Fibroblast of lung (primary cell): ENCODE measurements around the gene ERCC1. TPM values are rescaled to one million over a fixed set of nuclear protein-coding genes. Genes with fewer than 3 reads are reported as not detected.

Experiments
- DNase-seq, 2 donors: peaks; one replicate each; pipeline versions ENCODE4 v3.0.0 to v3.0.0-alpha.2; 2010; ENCODE audit warnings: low read depth in 2 of 2
- H2AFZ ChIP-seq: 2 replicates; pipeline ENCODE4 v1.5.1; 2012; ENCODE audit warnings: low read length, control low read depth, inconsistent platforms
- H3K27ac ChIP-seq: 2 replicates; pipeline ENCODE4 v1.5.1; 2011; ENCODE audit warnings: low read length, control low read depth; ENCODE audit not compliant: insufficient read depth
- H3K27me3 ChIP-seq: 2 replicates; pipeline ENCODE4 v1.5.1; 2011; ENCODE audit warnings: mild to moderate bottlenecking, low read length; ENCODE audit not compliant: control insufficient read depth, insufficient read depth
- H3K36me3 ChIP-seq: 2 replicates; pipeline ENCODE4 v1.5.1; 2011; ENCODE audit warnings: low read length; ENCODE audit not compliant: control insufficient read depth, insufficient read depth
- H3K4me1 ChIP-seq: 2 replicates; pipeline ENCODE4 v1.5.1; 2011; ENCODE audit warnings: low read length; ENCODE audit not compliant: control insufficient read depth, insufficient read depth; ENCODE audit errors: extremely low read depth
- H3K4me2 ChIP-seq: 2 replicates; pipeline ENCODE4 v1.5.1; 2011; ENCODE audit warnings: low read length, control low read depth; ENCODE audit not compliant: insufficient read depth; ENCODE audit errors: extremely low read depth
- H3K4me3 ChIP-seq, 4 experiments: fragments of 200-600 bp in 1 of 4; sonication (generic) in 1 of 4; replicated peaks in 1 of 4; 2 replicates each; pipeline ENCODE4 v1.5.1; 2011 to 2016; ENCODE audit warnings: low read length in 4 of 4, low read depth in 3 of 4, mild to moderate bottlenecking in 3 of 4, control low read depth in 2 of 4, inconsistent platforms in 1 of 4, mixed read lengths in 1 of 4; ENCODE audit not compliant: insufficient read depth in 1 of 4; ENCODE audit errors: control extremely low read depth in 1 of 4
- H3K79me2 ChIP-seq: 2 replicates; pipeline ENCODE4 v1.5.1; 2012; ENCODE audit warnings: mild to moderate bottlenecking, low read length, inconsistent platforms; ENCODE audit not compliant: control insufficient read depth, insufficient read depth
- H3K9ac ChIP-seq: 2 replicates; pipeline ENCODE4 v1.5.1; 2011; ENCODE audit warnings: mild to moderate bottlenecking, low read length, control low read depth; ENCODE audit not compliant: insufficient read depth
- H3K9me3 ChIP-seq: 2 replicates; pipeline ENCODE4 v1.5.1; 2012; ENCODE audit warnings: low read depth, low read length; ENCODE audit not compliant: control insufficient read depth, insufficient read depth
- H4K20me1 ChIP-seq: 2 replicates; pipeline ENCODE4 v1.5.1; 2011; ENCODE audit warnings: low read length; ENCODE audit not compliant: control insufficient read depth, insufficient read depth; ENCODE audit errors: extremely low read depth
- EZH2 ChIP-seq: IDR thresholded peaks from 2 replicates; pipeline ENCODE4 v1.5.1; 2012; ENCODE audit warnings: low read length, control low read depth, mild to moderate bottlenecking; ENCODE audit errors: missing control alignments
- polyA plus RNA-seq, 2 donors: library from polyadenylated mRNA; depleted of rRNA in 1 of 2; stranded (reverse) in 1 of 2; unstranded in 1 of 2; fragments of >200 nt; gene quantifications; 2 replicates each; pipeline ENCODE4 v1.2.1, GENCODE V29; 2011 to 2012; ENCODE audit warnings: missing spikeins in 1 of 2
- total RNA-seq: library from RNA; depleted of rRNA; stranded (reverse); fragments of >200 nt; gene quantifications from 2 replicates; pipeline ENCODE4 v1.2.1, GENCODE V29; 2014
- TF ChIP-seq, protein P1 (sequence below), 2 donors: IDR thresholded peaks in 1 of 2; conservative IDR thresholded peaks in 1 of 2; 1 replicate in 1 of 2; 2 replicates in 1 of 2; pipeline ENCODE4 v1.5.1; 2011 to 2012; ENCODE audit warnings: low read length in 2 of 2, control low read depth in 1 of 2, inconsistent platforms in 1 of 2, low read depth in 1 of 2, mild to moderate bottlenecking in 1 of 2

ERCC1 gene
- total and polyA plus RNA-seq, 2 donors (not counting 1 experiment from before 2014, with no cell fraction given) = 49.3 to 81.1 TPM

DNA sequence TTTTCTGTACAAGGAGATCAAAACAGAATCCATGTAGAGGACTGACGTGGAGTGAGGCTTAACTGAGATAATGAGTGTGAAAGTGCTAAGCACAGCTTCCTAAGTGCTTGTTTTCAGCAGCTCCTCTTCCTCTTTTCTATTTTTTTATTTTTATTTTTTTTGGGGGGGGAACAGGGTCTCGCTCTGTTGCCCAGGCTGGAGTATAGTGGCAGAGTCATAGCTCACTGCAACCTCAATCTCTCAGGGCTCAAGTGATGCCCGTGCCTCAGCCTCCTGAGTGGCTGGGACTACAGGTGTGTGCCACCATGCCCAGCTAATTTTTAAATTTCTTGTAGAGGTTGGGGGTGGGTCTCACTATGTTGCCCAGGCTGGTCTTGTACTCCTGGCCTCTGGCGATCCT lies 38.5 kb upstream of the ERCC1 start:
- Histone ChIP-seq H3K27ac (no peak overlapping the region), H3K4me2 (no peak overlapping the region), H3K4me1 (peaks cover 2% of the 10 kb centered on the region), H3K27me3 (no peaks in the 10 kb centered on the region), H3K4me3 (no peak overlapping the region), H3K79me2 (no peaks in the 10 kb centered on the region), H3K9ac (no peak overlapping the region), H2AFZ (no peak overlapping the region), H3K9me3 (no peaks in the 10 kb centered on the region), H4K20me1 (no peaks in the 10 kb centered on the region), H3K36me3 (no peaks in the 10 kb centered on the region)
- DNase-seq = no peak
- TF ChIP-seq EZH2 = no peak
- TF ChIP-seq, protein P1, sequence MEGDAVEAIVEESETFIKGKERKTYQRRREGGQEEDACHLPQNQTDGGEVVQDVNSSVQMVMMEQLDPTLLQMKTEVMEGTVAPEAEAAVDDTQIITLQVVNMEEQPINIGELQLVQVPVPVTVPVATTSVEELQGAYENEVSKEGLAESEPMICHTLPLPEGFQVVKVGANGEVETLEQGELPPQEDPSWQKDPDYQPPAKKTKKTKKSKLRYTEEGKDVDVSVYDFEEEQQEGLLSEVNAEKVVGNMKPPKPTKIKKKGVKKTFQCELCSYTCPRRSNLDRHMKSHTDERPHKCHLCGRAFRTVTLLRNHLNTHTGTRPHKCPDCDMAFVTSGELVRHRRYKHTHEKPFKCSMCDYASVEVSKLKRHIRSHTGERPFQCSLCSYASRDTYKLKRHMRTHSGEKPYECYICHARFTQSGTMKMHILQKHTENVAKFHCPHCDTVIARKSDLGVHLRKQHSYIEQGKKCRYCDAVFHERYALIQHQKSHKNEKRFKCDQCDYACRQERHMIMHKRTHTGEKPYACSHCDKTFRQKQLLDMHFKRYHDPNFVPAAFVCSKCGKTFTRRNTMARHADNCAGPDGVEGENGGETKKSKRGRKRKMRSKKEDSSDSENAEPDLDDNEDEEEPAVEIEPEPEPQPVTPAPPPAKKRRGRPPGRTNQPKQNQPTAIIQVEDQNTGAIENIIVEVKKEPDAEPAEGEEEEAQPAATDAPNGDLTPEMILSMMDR (conservative IDR thresholded peaks at IDR 0.05 in 1 of 2, IDR thresholded peaks at IDR 0.05 in 1 of 2; ENCODE audit: low read depth in 1 of 2, low read length in 2 of 2) = no peak

DNA sequence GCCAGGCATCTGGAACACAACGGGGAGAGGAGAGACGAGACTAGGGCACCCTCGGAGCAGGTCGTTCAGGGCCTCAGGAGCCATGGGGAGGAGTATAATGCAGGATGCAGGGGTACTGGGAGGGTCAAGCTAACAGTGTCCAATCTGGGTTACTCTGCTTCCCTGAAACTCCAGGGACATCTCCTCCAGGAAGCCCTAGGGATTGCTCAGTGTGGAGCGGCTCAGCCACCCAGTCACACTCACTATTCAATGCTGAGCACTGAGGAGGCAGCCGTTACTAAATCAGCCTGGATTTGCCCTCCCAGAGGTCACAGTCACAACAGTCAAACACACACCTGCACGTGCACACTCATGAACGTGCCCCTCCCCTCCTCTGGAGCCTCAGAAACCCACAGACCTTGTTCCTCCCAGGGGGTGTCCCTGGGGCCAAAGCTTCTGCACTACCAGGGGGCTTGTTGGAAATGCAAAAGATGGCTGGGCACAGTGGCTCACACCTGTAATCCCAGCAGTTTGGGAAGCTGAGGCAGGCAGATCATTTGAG lies 37.2 kb upstream of the ERCC1 start:
- no peak for DNase-seq
- Histone ChIP-seq H2AFZ (no peak overlapping the region), H3K9me3 (no peaks in the 10 kb centered on the region), H4K20me1 (no peaks in the 10 kb centered on the region), H3K79me2 (no peaks in the 10 kb centered on the region), H3K4me1 (peaks cover 6% of the 10 kb centered on the region), H3K4me2 (no peak overlapping the region), H3K4me3 (no peak overlapping the region), H3K27ac (no peak overlapping the region), H3K9ac (no peak overlapping the region), H3K27me3 (no peaks in the 10 kb centered on the region), H3K36me3 (no peaks in the 10 kb centered on the region)
- TF ChIP-seq EZH2 = no peak
- TF ChIP-seq, protein P1 (conservative IDR thresholded peaks at IDR 0.05 in 1 of 2, IDR thresholded peaks at IDR 0.05 in 1 of 2; ENCODE audit: low read depth in 1 of 2, low read length in 2 of 2) = no peak

DNA sequence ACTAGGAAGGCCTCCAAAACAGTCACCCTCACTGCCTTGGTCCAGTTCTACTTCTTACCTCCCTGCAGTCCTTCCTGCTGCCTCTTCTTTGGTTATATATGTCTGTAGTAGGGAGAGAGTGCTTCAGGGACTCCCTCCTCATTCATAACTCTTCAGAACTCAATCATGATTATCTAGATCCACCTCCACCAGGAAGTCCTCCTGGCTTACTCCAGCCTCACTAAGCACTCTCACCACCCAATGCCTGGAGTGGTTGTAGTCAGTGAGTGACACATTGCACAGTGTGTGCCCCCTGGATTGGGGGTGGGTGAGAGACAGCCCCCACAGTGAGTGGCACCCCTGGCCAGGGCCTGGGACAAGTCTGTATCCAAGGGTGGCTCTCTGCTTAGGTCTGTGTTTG lies 34.1 kb upstream of the ERCC1 start:
- peaks cover 14% of the 10 kb centered on the region for H3K4me1 ChIP-seq
- no peak overlapping the region for H3K9ac ChIP-seq
- H3K4me2 ChIP-seq = no peak overlapping the region
- H4K20me1 ChIP-seq = no peaks in the 10 kb centered on the region
- no peak overlapping the region for H3K4me3 ChIP-seq
- no peaks in the 10 kb centered on the region for H3K79me2 ChIP-seq
- no peaks in the 10 kb centered on the region for H3K36me3 ChIP-seq
- no peaks in the 10 kb centered on the region for H3K9me3 ChIP-seq
- no peaks in the 10 kb centered on the region for H3K27me3 ChIP-seq
- no peak for DNase-seq
- TF ChIP-seq, protein P1 (conservative IDR thresholded peaks at IDR 0.05 in 1 of 2, IDR thresholded peaks at IDR 0.05 in 1 of 2; ENCODE audit: low read depth in 1 of 2, low read length in 2 of 2) = no peak
- TF ChIP-seq EZH2 = no peak
- no peak overlapping the region for H2AFZ ChIP-seq
- no peak overlapping the region for H3K27ac ChIP-seq
